ENCODE results near the gene ETF1. TPM values are rescaled to one million over a fixed set of nuclear protein-coding genes. Genes with fewer than 3 reads are reported as not detected.

Gene ETF1
- total RNA-seq, 2 donors from 2014 or later: 58.0 to 64.1 TPM

DNA sequence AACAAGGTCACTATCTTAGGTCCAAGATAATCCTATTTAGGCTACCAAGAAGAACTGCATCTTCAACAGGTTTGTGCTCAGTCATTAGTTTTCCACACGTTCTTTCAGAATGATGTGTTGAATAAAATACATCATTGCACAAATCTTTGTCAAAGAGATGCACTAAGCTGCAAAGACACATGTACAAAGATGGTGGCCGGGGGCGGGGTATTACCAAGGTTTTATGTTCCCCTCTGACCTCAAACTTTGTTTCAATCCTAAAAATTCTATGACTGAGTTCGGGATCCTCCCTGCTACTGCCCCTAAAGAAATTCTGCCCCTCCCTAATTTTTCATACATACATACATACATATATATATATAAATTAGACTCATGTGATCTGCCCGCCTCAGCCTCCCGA lies 17.9 kb upstream of the ETF1 start:
- TF ChIP-seq, protein P1, sequence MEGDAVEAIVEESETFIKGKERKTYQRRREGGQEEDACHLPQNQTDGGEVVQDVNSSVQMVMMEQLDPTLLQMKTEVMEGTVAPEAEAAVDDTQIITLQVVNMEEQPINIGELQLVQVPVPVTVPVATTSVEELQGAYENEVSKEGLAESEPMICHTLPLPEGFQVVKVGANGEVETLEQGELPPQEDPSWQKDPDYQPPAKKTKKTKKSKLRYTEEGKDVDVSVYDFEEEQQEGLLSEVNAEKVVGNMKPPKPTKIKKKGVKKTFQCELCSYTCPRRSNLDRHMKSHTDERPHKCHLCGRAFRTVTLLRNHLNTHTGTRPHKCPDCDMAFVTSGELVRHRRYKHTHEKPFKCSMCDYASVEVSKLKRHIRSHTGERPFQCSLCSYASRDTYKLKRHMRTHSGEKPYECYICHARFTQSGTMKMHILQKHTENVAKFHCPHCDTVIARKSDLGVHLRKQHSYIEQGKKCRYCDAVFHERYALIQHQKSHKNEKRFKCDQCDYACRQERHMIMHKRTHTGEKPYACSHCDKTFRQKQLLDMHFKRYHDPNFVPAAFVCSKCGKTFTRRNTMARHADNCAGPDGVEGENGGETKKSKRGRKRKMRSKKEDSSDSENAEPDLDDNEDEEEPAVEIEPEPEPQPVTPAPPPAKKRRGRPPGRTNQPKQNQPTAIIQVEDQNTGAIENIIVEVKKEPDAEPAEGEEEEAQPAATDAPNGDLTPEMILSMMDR (IDR thresholded peaks at IDR 0.05): no peak
- no peak for TF ChIP-seq POLR2A (IDR thresholded peaks at IDR 0.05)
- no peak for TF ChIP-seq POLR2AphosphoS5 (IDR thresholded peaks at IDR 0.05)
- H3K4me3 ChIP-seq: no peak overlapping the region
- intact Hi-C loops (cut with DNase I): no loop called here
- no peaks in the 10 kb centered on the region for H3K9me3 ChIP-seq
- no peaks in the 10 kb centered on the region for H3K27me3 ChIP-seq (replicated peaks; ENCODE audit: insufficient read depth)
- DNase-seq (ENCODE audit: low spot score): no peak
- no peak overlapping the region for H3K27ac ChIP-seq
- H3K4me1 ChIP-seq (replicated peaks): peaks cover 9% of the 10 kb centered on the region
- 93% methylated on average over 6 of the region's 6 CpGs for WGBS
- peaks cover 7 to 11% of the 10 kb centered on the region in 2 donors for H3K36me3 ChIP-seq

DNA sequence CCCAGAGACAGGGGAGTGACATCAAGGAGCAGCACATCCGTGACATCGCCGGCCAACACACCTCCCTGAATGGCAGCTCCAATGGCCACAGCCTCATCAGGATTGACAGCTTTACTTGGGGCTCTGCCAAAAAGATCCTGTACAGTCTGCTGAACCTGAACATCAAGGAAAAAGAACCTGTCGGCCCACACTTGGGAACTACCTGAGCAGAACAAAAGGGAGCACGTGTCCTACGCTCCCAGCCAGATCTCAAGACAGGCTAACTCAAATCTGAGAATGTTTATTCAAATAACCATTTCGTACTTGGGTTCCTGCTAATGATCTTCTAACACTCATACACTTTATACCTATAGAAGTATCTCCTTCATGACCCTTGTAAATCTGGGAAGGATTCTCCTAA lies 16.9 kb upstream of the ETF1 start:
- Histone ChIP-seq H3K36me3 (peaks cover 7 to 11% of the 10 kb centered on the region in 2 donors), H3K4me1 (replicated peaks) (peaks cover 2% of the 10 kb centered on the region), H3K27ac (no peak overlapping the region), H3K9me3 (no peaks in the 10 kb centered on the region), H3K27me3 (replicated peaks; ENCODE audit: insufficient read depth) (no peaks in the 10 kb centered on the region), H3K4me3 (no peak overlapping the region)
- 56% methylated on average over 7 of the region's 7 CpGs for WGBS
- TF ChIP-seq POLR2AphosphoS5 (IDR thresholded peaks at IDR 0.05) (peak; percentile 84), POLR2A (IDR thresholded peaks at IDR 0.05) (no peak)
- DNase-seq (ENCODE audit: low spot score): peak; percentile 72
- intact Hi-C loops (cut with DNase I): no loop called here

DNA sequence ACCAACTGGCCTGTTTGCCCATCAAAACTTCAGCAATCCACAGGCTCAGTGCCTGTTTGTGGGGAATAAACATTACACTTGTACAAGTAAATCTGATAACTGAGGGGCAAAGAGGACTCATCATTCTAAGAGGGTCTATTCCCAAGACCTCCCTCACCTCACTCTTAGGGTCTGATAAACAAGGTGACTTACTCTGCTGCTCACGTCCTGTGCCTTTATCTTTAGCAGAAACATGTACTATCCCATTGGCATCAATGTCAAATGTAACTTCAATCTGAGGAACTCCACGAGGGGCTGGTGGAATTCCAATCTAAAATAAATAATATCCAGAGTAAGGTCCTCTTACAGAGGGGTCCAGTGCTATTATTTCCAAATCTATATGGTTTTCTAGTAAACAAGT lies 14.6 kb upstream of the ETF1 start:
- TF ChIP-seq POLR2A (IDR thresholded peaks at IDR 0.05) (no peak), POLR2AphosphoS5 (IDR thresholded peaks at IDR 0.05) (no peak)
- TF ChIP-seq, protein P1 (IDR thresholded peaks at IDR 0.05): no peak
- H3K27ac ChIP-seq: no peak overlapping the region
- intact Hi-C loops (cut with DNase I): no loop called here
- H3K4me1 ChIP-seq (replicated peaks): peaks cover 2% of the 10 kb centered on the region
- no peaks in the 10 kb centered on the region for H3K9me3 ChIP-seq
- H3K4me3 ChIP-seq: no peak overlapping the region
- 81% methylated on average over 2 of the region's 2 CpGs for WGBS
- DNase-seq (ENCODE audit: low spot score): no peak
- peaks cover 10 to 11% of the 10 kb centered on the region in 2 donors for H3K36me3 ChIP-seq
- H3K27me3 ChIP-seq (replicated peaks; ENCODE audit: insufficient read depth): no peaks in the 10 kb centered on the region

DNA sequence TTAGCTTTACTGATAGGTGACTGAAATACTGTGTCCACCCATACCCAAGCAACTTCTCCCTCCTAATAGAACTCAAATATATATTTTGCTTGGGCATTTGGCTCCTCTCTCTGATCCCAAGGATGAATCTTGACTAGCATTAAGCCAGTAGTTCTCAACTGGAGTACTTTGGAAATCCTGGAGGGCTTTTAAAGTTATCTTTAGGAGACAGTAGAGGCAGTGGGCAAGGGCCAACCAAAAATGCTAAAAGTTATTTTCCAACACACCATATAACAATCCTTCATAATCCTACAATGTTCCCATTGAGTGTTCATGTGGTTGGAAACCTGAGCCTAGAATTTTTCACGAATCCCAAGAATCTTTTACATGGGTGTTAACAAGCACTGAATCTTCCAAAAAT lies 11.1 kb upstream of the ETF1 start:
- 67% methylated on average over 1 of the region's 1 CpG for WGBS
- no peak overlapping the region for H3K27ac ChIP-seq
- H3K4me3 ChIP-seq: no peak overlapping the region
- no peaks in the 10 kb centered on the region for H3K27me3 ChIP-seq (replicated peaks; ENCODE audit: insufficient read depth)
- H3K4me1 ChIP-seq (replicated peaks): no peaks in the 10 kb centered on the region
- H3K36me3 ChIP-seq: peaks cover 7 to 11% of the 10 kb centered on the region in 2 donors
- TF ChIP-seq POLR2AphosphoS5 (IDR thresholded peaks at IDR 0.05) (no peak), POLR2A (IDR thresholded peaks at IDR 0.05) (no peak)
- TF ChIP-seq, protein P1 (IDR thresholded peaks at IDR 0.05): no peak
- no peak for DNase-seq (ENCODE audit: low spot score)
- no peaks in the 10 kb centered on the region for H3K9me3 ChIP-seq
- intact Hi-C loops (cut with DNase I): no loop called here

DNA sequence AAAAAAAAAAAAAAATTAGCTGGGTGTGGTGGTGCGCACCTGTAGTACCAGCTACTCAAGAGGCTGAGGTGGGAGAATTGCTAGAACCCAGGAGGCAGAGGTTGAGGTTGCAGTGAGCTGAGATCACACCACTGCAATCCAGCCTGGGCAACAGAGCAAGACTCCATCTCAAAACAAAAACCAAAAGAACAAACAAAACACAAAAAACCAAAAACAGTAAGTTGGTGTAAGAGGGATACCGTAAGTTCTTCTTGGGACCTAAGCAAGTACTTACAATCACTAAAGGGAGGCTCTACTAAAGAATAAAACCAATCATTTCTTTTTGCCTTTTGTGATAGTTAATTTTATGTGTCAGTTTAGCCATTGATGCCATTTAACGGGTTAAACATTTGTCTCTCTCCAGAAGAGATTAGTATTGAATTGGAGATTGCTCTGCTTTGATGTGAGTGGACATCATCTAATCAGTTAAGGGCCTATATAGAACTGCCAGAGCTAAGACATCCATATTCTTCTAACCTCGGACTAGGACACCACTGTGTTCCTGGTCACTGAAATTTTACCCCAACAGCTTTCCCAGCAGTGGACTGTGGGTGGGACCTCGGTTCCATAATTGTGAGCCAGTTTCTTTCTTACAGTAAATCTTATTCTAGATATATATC lies 10.5 kb upstream of the ETF1 start:
- TF ChIP-seq POLR2AphosphoS5 (IDR thresholded peaks at IDR 0.05) (no peak), POLR2A (IDR thresholded peaks at IDR 0.05) (no peak)
- TF ChIP-seq, protein P1 (IDR thresholded peaks at IDR 0.05): no peak
- H3K27ac ChIP-seq: no peak overlapping the region
- peaks cover 7 to 11% of the 10 kb centered on the region in 2 donors for H3K36me3 ChIP-seq
- DNase-seq (ENCODE audit: low spot score): no peak
- 84% methylated on average over 5 of the region's 5 CpGs for WGBS
- no peaks in the 10 kb centered on the region for H3K27me3 ChIP-seq (replicated peaks; ENCODE audit: insufficient read depth)
- peaks cover 2% of the 10 kb centered on the region for H3K4me1 ChIP-seq (replicated peaks)
- intact Hi-C loops (cut with DNase I): no loop called here
- H3K4me3 ChIP-seq: no peak overlapping the region
- H3K9me3 ChIP-seq: no peaks in the 10 kb centered on the region
